Bronchial epithelial cell (primary cell): ENCODE data around the gene TAGAP. TPM values are rescaled to one million over a fixed set of nuclear protein-coding genes. Genes with fewer than 3 reads are reported as not detected.

ENCODE experiments used
- DNase-seq: peaks from one replicate; pipeline ENCODE4 v3.0.0-alpha.2; 2010; ENCODE audit warnings: low read depth
- FAIRE-seq: peaks from 2 replicates; lab custom pipeline; 2011; peaks lifted over from hg19 to GRCh38; lab: Jason Lieb, UNC
- H3K27me3 ChIP-seq: 2 replicates; pipeline ENCODE4 v1.5.1; 2011; ENCODE audit warnings: low read length; ENCODE audit not compliant: control insufficient read depth, insufficient read depth
- H3K36me3 ChIP-seq: 2 replicates; pipeline ENCODE4 v1.5.1; 2011; ENCODE audit warnings: low read length; ENCODE audit not compliant: control insufficient read depth, insufficient read depth
- H3K4me3 ChIP-seq: 2 replicates; pipeline ENCODE4 v1.5.1; 2011; ENCODE audit warnings: mild to moderate bottlenecking, low read depth, low read length, control low read depth
- CTCF ChIP-seq: IDR thresholded peaks from 2 replicates; pipeline ENCODE4 v1.5.1; 2011; ENCODE audit warnings: mild to moderate bottlenecking, moderate library complexity, low read length, control low read depth, inconsistent platforms; ENCODE audit not compliant: insufficient read depth, severe bottlenecking
- total RNA-seq: library from RNA; depleted of rRNA; stranded (reverse); fragments of >200 nt; gene quantifications from 2 replicates; pipeline ENCODE4 v1.2.1, GENCODE V29; 2014

TAGAP gene
- total RNA-seq, 1 donor from 2014 or later, result under 0.01 TPM

GRCh38 chr6:159056899-159057298 is 12.1 kb upstream of the TAGAP start:
- no peak for DNase-seq
- Histone ChIP-seq H3K27me3 (peaks cover 2% of the 10 kb centered on the region), H3K36me3 (no peaks in the 10 kb centered on the region), H3K4me3 (no peak overlapping the region)
- no peak for TF ChIP-seq CTCF
- FAIRE-seq, result no peak

- Histone ChIP-seq H3K27me3 (peaks cover 2% of the 10 kb centered on the region), H3K36me3 (no peaks in the 10 kb centered on the region), H3K4me3 (no peak overlapping the region)
- no peak for DNase-seq
- no peak for TF ChIP-seq CTCF
- no peak for FAIRE-seq
Measured at GRCh38 chr6:159056432-159056831, 11.6 kb upstream of the TAGAP start.

- DNase-seq (no peak), FAIRE-seq (no peak)
- Histone ChIP-seq H3K4me3 (no peak overlapping the region), H3K27me3 (peaks cover 2% of the 10 kb centered on the region), H3K36me3 (no peaks in the 10 kb centered on the region)
- TF ChIP-seq CTCF, result no peak
Measured at GRCh38 chr6:159056003-159056402, 11.2 kb upstream of the TAGAP start.

GRCh38 chr6:159053781-159054398 is 9.1 kb upstream of the TAGAP start:
- DNase-seq, result no peak
- FAIRE-seq, result peak; percentile 7
- TF ChIP-seq CTCF, result no peak
- Histone ChIP-seq H3K27me3 (peaks cover 2% of the 10 kb centered on the region), H3K4me3 (no peak overlapping the region), H3K36me3 (no peaks in the 10 kb centered on the region)

GRCh38 chr6:159052720-159053119 is 7.9 kb upstream of the TAGAP start:
- H3K4me3 ChIP-seq, result no peak overlapping the region
- TF ChIP-seq CTCF, result no peak
- DNase-seq (no peak), FAIRE-seq (no peak)
- peaks cover 2% of the 10 kb centered on the region for H3K27me3 ChIP-seq
- no peaks in the 10 kb centered on the region for H3K36me3 ChIP-seq
